Peyer's patch (tissue), 4 donors: Measurements from ENCODE around the gene CCT2. TPM values are rescaled to one million over a fixed set of nuclear protein-coding genes. Genes with fewer than 3 reads are reported as not detected.

Source experiments
- DNase-seq, 3 donors: peaks; one replicate each; pipeline ENCODE4 v3.0.0-alpha.2; 2017 to 2019
- H3K27ac ChIP-seq, 4 donors: fragments of 200-600 bp; sonication (generic); one replicate each; pipeline ENCODE4 v1.5.1; 2016 to 2019
- H3K27me3 ChIP-seq, 2 donors: fragments of 200-600 bp; sonication (generic); one replicate each; pipeline ENCODE4 v1.5.1; 2019
- H3K36me3 ChIP-seq, 3 donors: fragments of 200-600 bp; sonication (generic); one replicate each; pipeline ENCODE4 v1.5.1; 2016 to 2019
- H3K4me1 ChIP-seq, 4 donors: fragments of 200-600 bp; sonication (generic); one replicate each; pipeline ENCODE4 v1.5.1; 2016 to 2019
- H3K4me3 ChIP-seq, 4 donors: fragments of 200-600 bp; sonication (generic); 1 replicate in 3 of 4; 2 replicates in 1 of 4; pipeline ENCODE4 v1.5.1; 2016 to 2019; ENCODE audit warnings: mild to moderate bottlenecking in 1 of 4
- H3K9me3 ChIP-seq, 4 donors: fragments of 200-600 bp; sonication (generic); one replicate each; pipeline ENCODE4 v1.5.1; 2016 to 2019; ENCODE audit warnings: mild to moderate bottlenecking in 1 of 4
- POLR2A ChIP-seq, 2 donors: fragments of 450-650 bp; IDR thresholded peaks; one replicate each; pipeline ENCODE4 v1.5.1; 2017; ENCODE audit warnings: antibody characterized with exemption in 2 of 2, mild to moderate bottlenecking in 2 of 2, moderate library complexity in 2 of 2
- total RNA-seq, 4 donors: library from RNA; depleted of rRNA; stranded (reverse); fragments of >200 nt; gene quantifications; one replicate each; pipeline ENCODE4 v1.1.0, GENCODE V29; 2016
- TF ChIP-seq, protein P1 (sequence below), 6 experiments: fragments of 450-650 bp in 4 of 6; fragments of 200-600 bp in 2 of 6; sonication (generic) in 1 of 6; IDR thresholded peaks; one replicate each; pipeline ENCODE4 v1.5.1; 2017 to 2019; ENCODE audit warnings: antibody characterized with exemption in 6 of 6, mild to moderate bottlenecking in 3 of 6, moderate library complexity in 1 of 6

The CCT2 gene
- total RNA-seq, 4 donors from 2014 or later, result 37.7 to 82.5 (median 59.4) TPM

DNA sequence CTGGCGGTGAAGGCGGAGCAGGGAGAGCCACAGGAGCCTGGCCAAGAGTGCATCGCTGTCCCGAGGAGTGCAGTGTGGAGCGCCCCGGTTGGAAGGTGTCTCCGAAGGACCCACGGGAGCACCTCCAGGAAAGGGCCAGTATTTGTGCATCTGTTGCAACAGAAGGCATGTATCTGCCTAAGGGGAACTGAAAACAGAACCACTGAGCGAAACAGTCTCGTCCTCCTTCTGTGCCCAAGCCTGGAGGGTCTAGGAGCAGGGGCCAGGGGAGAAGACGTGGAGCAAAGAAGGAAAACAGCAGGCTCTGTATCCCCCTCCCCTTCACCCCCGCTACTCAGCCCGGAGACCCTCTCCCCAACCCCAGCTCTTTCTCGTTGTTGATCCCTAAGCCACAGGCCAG, 30.8 kb downstream of the CCT2 start:
- no peak for DNase-seq
- Histone ChIP-seq H3K4me1 (no peaks in the 10 kb centered on the region), H3K4me3 (no peak overlapping the region), H3K9me3 (no peaks in the 10 kb centered on the region), H3K27me3 (no peaks in the 10 kb centered on the region), H3K27ac (no peak overlapping the region), H3K36me3 (no peaks in the 10 kb centered on the region)
- no peak for TF ChIP-seq POLR2A (IDR thresholded peaks at IDR 0.05)
- TF ChIP-seq, protein P1, sequence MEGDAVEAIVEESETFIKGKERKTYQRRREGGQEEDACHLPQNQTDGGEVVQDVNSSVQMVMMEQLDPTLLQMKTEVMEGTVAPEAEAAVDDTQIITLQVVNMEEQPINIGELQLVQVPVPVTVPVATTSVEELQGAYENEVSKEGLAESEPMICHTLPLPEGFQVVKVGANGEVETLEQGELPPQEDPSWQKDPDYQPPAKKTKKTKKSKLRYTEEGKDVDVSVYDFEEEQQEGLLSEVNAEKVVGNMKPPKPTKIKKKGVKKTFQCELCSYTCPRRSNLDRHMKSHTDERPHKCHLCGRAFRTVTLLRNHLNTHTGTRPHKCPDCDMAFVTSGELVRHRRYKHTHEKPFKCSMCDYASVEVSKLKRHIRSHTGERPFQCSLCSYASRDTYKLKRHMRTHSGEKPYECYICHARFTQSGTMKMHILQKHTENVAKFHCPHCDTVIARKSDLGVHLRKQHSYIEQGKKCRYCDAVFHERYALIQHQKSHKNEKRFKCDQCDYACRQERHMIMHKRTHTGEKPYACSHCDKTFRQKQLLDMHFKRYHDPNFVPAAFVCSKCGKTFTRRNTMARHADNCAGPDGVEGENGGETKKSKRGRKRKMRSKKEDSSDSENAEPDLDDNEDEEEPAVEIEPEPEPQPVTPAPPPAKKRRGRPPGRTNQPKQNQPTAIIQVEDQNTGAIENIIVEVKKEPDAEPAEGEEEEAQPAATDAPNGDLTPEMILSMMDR (IDR thresholded peaks at IDR 0.05), result no peak

DNA sequence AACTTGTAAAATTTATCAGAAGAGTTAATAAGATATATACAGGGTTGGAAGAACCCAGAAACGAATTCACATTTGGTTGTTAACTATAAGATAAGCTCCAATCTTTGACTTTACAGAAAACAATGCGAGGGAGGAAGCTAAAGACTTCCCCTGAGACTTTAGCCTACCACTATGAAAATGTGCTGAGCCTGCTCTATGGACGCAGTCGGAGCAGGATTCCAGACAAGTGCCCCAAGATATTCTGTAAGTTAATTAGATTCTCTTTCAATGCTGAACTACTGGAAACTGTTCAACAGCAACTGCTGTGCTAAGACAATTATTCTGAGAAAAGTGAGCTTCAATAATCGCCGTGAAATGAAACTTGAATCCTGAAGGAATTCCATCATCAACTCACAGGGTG, 33.8 kb downstream of the CCT2 start:
- TF ChIP-seq, protein P1 (IDR thresholded peaks at IDR 0.05), result no peak
- TF ChIP-seq POLR2A (IDR thresholded peaks at IDR 0.05), result no peak
- Histone ChIP-seq H3K27ac (no peak overlapping the region), H3K4me1 (no peaks in the 10 kb centered on the region), H3K27me3 (no peaks in the 10 kb centered on the region), H3K4me3 (no peak overlapping the region), H3K9me3 (no peaks in the 10 kb centered on the region), H3K36me3 (no peaks in the 10 kb centered on the region)
- DNase-seq, result no peak

DNA sequence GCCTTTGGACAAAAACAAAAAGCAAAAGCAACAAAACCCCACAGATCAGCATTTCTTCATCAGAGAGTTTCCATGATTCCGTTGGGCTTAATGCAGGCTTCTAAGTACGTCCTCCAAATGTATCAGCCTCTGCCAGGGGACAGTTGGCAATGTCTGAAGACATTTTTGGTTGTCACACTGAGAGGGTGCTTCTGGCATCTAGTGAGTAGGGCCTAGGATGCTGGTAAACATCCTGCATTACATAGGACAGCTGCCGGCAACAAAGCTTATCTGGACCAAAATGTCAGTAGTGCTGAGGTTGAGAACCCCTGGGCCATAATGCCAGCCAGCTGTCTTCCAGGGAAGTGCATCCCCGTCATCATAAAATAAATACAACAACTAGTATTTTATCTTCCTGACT, 34.8 kb downstream of the CCT2 start:
- H3K4me3 ChIP-seq, result no peak overlapping the region
- H3K4me1 ChIP-seq, result no peaks in the 10 kb centered on the region
- DNase-seq, result no peak
- no peak overlapping the region for H3K27ac ChIP-seq
- TF ChIP-seq, protein P1 (IDR thresholded peaks at IDR 0.05), result no peak
- no peak for TF ChIP-seq POLR2A (IDR thresholded peaks at IDR 0.05)
- H3K9me3 ChIP-seq, result no peaks in the 10 kb centered on the region
- H3K36me3 ChIP-seq, result no peaks in the 10 kb centered on the region
- no peaks in the 10 kb centered on the region for H3K27me3 ChIP-seq

GRCh38 chr12:69620921-69621320, 35.7 kb downstream of the CCT2 start:
- H3K4me1 ChIP-seq, result no peaks in the 10 kb centered on the region
- H3K27ac ChIP-seq, result no peak overlapping the region
- H3K4me3 ChIP-seq, result no peak overlapping the region
- no peaks in the 10 kb centered on the region for H3K27me3 ChIP-seq
- no peaks in the 10 kb centered on the region for H3K36me3 ChIP-seq
- DNase-seq, result no peak
- TF ChIP-seq, protein P1 (IDR thresholded peaks at IDR 0.05), result no peak
- TF ChIP-seq POLR2A (IDR thresholded peaks at IDR 0.05), result no peak
- no peaks in the 10 kb centered on the region for H3K9me3 ChIP-seq

DNA sequence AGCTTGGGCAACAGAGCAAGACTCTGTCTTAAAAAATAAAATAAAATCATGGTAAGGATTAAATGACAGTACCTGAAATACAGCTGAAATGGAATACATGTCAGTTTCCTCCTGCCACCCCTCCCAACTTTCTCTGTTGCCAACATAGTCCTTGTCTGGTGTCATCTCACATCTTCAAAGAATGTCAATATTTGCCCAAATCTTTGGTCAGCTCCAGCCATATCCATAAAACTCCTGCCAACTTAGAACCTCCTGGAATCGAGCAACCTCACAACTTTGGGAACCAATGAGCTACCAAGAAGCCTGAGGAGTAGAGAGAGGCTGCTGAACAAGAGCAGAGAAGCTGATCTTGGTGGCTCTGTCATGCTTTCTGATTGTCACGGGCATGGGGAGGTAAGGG, 36.3 kb downstream of the CCT2 start:
- Histone ChIP-seq H3K36me3 (no peaks in the 10 kb centered on the region), H3K27me3 (no peaks in the 10 kb centered on the region), H3K9me3 (no peaks in the 10 kb centered on the region), H3K4me3 (no peak overlapping the region), H3K4me1 (no peaks in the 10 kb centered on the region), H3K27ac (no peak overlapping the region)
- no peak for TF ChIP-seq POLR2A (IDR thresholded peaks at IDR 0.05)
- TF ChIP-seq, protein P1 (IDR thresholded peaks at IDR 0.05), result no peak
- DNase-seq, result no peak

DNA sequence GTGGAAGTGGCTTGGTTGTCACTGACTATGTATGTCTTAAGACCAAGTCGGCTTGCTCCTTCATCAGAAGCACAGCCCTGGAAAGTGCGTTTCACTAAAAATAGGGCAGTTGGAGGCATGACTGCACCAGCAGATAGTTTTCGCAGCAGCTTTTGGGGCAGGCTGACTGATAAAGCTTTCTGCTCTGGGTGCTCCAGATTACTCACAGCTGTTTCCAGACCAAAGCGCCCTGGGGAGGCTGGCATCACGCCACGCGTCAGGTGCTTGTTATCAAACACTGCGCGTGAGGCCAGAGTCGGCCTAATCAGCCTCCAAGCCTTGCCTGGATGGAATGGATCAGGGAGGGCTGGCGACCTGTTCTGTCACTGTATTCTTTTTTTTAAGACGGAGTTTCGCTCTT, 38.7 kb downstream of the CCT2 start:
- Histone ChIP-seq H3K36me3 (no peaks in the 10 kb centered on the region), H3K9me3 (no peaks in the 10 kb centered on the region), H3K4me1 (no peaks in the 10 kb centered on the region), H3K4me3 (no peak overlapping the region), H3K27me3 (no peaks in the 10 kb centered on the region), H3K27ac (no peak overlapping the region)
- TF ChIP-seq, protein P1 (IDR thresholded peaks at IDR 0.05), result no peak
- TF ChIP-seq POLR2A (IDR thresholded peaks at IDR 0.05), result no peak
- no peak for DNase-seq
